Heart left ventricle (tissue), 13 donors: Measurements from ENCODE around the gene DGKE.

Experiments
- CTCF ChIP-seq, 12 donors: fragments of 200-600 bp; sonication (generic) in 4 of 12; IDR thresholded peaks; one replicate each; pipeline versions ENCODE4 v1.5.0 to v1.8.0; 2018 to 2022; ENCODE audit warnings: antibody characterized with exemption in 12 of 12, mild to moderate bottlenecking in 5 of 12
- POLR2A ChIP-seq, 2 donors: fragments of 450-650 bp; IDR thresholded peaks; one replicate each; pipeline ENCODE4 v1.6.1; 2017; ENCODE audit warnings: antibody characterized with exemption in 2 of 2, mild to moderate bottlenecking in 2 of 2, moderate library complexity in 2 of 2
- donor health status: ischemic (EF 13 %, LVEDD 7.1; RV severe dilation, severe dysfunction).
- donor health status: DM: no; HTN: yes; CAD: no.
- donor health status: DM: no; HTN: no; CAD: no.
- donor health status: ischemic (EF 25% LVEDD 6.9; RV normal size, moderate dysfunction).
- donor health status: ischemic (EF 25% LVEDD 5.7; RV mildly dilated, moderate dysfunction).
- donor health status: ischemic (EF 35%, LVEDD 5.7; RV mildly dilated, moderate dysfunction).
- donor health status: nonischemic (EF 11% LVEDD 7.7; RV severe dilation, severe dysfunction).
- donor health status: DM: yes; HTN: yes; CAD: no.
- donor health status: PGD.
- donor health status: ischemic (EF 29% LVEDD 5.4; RV normal size, mild dysfunction).
- donor health status: nonischemic (EF 23%, LVEDD 6.1; RV moderate dilation, normal function).

- TF ChIP-seq CTCF (IDR thresholded peaks at IDR 0.05) (no peak), POLR2A (IDR thresholded peaks at IDR 0.05) (no peak)
These were observed 10.1 kb upstream of the DGKE start for GRCh38 chr17:56823848-56824247.
